GM12873 (cell line): ENCODE results near the gene KDR.

Experiments
- TF ChIP-seq, protein P1 (sequence below): IDR thresholded peaks from 2 replicates; pipeline ENCODE4 v1.5.1; 2012; ENCODE audit warnings: low read depth, mild to moderate bottlenecking, moderate library complexity, low read length, control low read depth; ENCODE audit not compliant: insufficient read depth; ENCODE audit errors: missing control alignments

The KDR gene

DNA sequence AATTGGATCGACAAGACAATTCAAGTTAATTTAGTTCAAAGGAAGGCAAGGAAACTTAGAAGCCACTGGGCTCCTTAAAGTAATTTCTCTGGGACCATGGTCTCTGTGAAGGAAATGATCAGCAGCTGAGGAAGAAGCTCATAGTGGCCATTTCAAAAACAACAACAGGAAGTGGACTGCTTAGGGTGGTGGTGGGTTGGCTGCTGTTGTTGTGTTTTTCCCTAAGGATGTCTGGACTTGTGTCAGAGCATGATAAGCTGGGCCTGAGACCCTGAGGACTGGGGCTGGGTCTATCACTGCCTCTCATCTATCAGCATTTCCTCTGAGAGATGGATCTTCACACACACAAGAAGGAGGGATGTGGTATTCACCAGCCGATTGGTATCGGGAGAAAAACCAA lies 18.3 kb downstream of the KDR start:
- TF ChIP-seq, protein P1, sequence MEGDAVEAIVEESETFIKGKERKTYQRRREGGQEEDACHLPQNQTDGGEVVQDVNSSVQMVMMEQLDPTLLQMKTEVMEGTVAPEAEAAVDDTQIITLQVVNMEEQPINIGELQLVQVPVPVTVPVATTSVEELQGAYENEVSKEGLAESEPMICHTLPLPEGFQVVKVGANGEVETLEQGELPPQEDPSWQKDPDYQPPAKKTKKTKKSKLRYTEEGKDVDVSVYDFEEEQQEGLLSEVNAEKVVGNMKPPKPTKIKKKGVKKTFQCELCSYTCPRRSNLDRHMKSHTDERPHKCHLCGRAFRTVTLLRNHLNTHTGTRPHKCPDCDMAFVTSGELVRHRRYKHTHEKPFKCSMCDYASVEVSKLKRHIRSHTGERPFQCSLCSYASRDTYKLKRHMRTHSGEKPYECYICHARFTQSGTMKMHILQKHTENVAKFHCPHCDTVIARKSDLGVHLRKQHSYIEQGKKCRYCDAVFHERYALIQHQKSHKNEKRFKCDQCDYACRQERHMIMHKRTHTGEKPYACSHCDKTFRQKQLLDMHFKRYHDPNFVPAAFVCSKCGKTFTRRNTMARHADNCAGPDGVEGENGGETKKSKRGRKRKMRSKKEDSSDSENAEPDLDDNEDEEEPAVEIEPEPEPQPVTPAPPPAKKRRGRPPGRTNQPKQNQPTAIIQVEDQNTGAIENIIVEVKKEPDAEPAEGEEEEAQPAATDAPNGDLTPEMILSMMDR, result no peak

DNA sequence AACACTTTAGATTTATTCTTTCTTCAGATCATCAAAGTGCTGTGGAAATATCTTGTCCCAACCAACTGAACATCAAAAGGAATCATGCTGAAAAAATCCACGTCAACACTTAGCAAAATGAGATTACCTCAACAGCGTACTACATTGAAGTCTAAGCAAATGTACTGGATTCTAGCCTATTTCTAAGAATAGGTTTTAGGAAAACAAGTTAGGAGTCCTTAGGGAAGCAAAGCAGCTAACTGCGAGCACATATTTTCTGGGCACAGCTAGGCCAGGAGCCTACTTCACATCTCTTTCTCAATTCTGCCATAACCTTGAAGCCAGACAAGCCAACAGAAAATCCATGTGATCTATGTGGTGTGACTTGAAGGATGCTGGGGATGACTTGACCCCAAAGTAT lies 22.2 kb downstream of the KDR start:
- TF ChIP-seq, protein P1, result no peak

DNA sequence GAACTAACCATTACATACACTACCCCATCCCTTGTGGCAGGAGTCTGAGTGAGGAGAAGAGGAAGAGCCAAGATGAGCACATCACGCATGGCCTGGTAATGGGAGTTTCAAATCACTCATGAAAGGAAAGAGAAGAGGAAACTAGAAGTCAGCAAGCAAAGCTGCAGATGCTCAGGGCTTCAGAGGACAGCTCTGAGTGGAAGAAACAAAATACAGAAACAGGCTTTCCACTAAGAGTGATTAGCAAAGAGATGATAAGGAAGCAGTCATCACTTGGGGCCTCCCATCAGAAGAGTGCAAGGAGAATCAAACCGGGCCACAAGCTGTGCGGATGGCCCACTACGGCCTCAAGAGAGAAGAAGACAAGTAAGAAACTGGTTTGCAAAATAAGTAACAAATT lies 25.6 kb downstream of the KDR start:
- TF ChIP-seq, protein P1, result no peak

DNA sequence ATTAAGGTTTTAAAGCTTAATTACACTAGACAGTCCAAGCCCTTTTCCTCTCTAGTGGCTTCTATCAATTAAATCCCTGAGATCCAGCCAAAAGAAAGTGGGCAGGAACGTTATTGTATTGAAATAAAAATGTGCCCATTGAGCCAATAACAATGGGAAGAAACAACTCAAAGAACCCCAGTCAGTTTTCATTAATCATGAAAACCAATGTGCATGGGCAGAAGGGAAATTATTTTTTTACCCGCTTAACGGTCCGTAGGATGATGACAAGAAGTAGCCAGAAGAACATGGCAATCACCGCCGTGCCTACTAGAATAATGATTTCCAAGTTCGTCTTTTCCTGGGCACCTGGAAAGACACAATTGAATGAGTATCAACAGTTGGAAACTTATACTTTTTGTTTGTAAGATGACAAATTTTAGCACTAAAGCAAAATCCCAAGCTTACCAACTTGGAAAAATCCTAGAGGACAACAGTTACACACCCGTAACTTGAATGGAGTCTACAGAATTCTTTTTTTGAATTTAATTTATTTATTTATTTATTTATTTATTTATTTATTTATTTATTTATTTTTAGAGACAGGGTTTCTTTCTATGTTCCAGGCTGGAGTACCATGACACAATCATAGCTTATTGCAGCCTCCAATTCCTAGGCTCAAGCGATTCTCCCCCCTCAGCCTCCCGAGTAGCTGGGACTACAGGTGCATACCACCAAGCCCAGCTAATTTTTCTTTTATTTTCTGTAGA lies 26.8 kb downstream of the KDR start:
- TF ChIP-seq, protein P1, result no peak

DNA sequence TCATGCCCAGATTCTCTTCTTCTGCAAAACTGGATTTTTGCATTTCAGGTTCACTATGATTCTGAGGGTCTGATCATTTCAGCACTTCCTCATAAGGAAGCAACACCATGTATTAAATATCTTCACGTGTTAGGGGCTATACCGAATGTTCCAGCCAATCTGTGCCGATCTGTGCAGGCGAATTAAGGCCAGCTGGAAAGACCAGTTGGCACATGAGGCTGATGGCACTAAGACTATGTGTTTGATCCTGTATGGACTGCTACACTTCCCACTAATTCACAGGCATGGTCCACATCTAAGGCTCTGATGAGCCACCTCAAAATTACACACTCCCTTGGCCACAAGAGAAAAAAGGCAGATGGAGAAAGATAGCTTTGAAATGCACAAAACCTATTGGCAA lies 28.8 kb downstream of the KDR start:
- TF ChIP-seq, protein P1, result no peak

DNA sequence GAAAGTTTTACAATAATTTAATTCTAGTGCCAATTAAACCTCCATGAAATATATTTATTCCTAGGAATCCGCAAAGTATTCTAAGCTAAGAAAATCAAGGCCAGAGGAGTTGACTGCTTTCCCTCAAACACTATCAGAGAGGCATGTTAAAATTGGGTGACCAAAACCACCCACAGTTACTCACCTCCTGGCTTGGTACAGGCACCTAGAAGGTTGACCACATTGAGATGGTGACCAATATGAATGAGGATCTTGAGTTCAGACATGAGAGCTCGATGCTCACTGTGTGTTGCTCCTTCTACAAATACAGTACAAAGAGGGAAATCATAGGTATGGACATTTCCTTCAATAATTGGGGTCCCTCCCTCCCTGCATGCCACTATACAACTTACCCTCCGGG lies 29.4 kb downstream of the KDR start:
- TF ChIP-seq, protein P1, result no peak

DNA sequence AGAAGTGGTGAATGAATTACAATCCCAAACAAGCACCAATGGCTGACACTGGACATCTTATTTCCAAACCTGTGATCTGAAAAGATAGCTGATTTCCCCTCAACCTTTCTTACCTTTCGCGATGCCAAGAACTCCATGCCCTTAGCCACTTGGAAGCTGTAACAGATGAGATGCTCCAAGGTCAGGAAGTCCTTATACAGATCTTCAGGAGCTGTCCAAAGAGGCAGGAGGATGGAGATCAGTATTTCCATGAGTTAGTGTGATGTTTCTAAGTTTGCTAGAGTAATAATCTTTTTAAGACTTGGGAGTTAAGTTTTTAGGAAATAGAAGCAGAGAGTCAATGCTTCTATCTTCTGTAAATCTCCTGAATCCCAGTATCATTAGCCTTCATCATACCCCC lies 32.9 kb downstream of the KDR start:
- TF ChIP-seq, protein P1, result no peak
